ENCODE data around the gene SLC1A4.
"Not testable (repeated sequence)": the region's sequence is repeated elsewhere in the genome, so short reads cannot be mapped to it uniquely, and the experiment has no call there.

Gene SLC1A4

GRCh38 chr2:64995041-64995440, 5.8 kb downstream of the SLC1A4 start:
- DNase-seq: no peak

GRCh38 chr2:64996871-64997307, 7.7 kb downstream of the SLC1A4 start:
- no peak for DNase-seq

GRCh38 chr2:64998658-64999061, 9.5 kb downstream of the SLC1A4 start:
- DNase-seq: no peak

GRCh38 chr2:64999754-65000153, 10.6 kb downstream of the SLC1A4 start:
- DNase-seq: no peak

- DNase-seq: no peak
Measured at GRCh38 chr2:65000644-65001043, 11.4 kb downstream of the SLC1A4 start.

GRCh38 chr2:65003037-65003436, 13.8 kb downstream of the SLC1A4 start:
- no peak for DNase-seq

- DNase-seq: not testable (repeated sequence)
Measured at GRCh38 chr2:65004232-65004631, 15.0 kb downstream of the SLC1A4 start.

GRCh38 chr2:65013776-65014175, 24.6 kb downstream of the SLC1A4 start:
- no peak for DNase-seq

GRCh38 chr2:65015731-65016130, 26.5 kb downstream of the SLC1A4 start:
- no peak for DNase-seq

- DNase-seq: no peak
Measured at GRCh38 chr2:65016789-65017188, 27.6 kb downstream of the SLC1A4 start.

GRCh38 chr2:65017335-65017734, 28.1 kb downstream of the SLC1A4 start:
- peak; percentile 72 for DNase-seq

GRCh38 chr2:65018141-65018582, 29.0 kb downstream of the SLC1A4 start:
- peak; percentile 89 for DNase-seq

- no peak for DNase-seq
Measured at GRCh38 chr2:65019010-65019409, 29.8 kb downstream of the SLC1A4 start.

GRCh38 chr2:65019675-65020195, 30.5 kb downstream of the SLC1A4 start:
- DNase-seq: no peak

- not testable (repeated sequence) for DNase-seq
Measured at GRCh38 chr2:65020251-65020650, 31.1 kb downstream of the SLC1A4 start.

- DNase-seq: no peak
Measured at GRCh38 chr2:65020943-65021528, 31.8 kb downstream of the SLC1A4 start.

GRCh38 chr2:65021709-65022108, 32.5 kb downstream of the SLC1A4 start:
- peak; percentile 91 for DNase-seq

- no peak for DNase-seq
Measured at GRCh38 chr2:65022189-65022588, 33.0 kb downstream of the SLC1A4 start.

- DNase-seq: no peak
Measured at GRCh38 chr2:65023742-65024141, 34.5 kb downstream of the SLC1A4 start.

- DNase-seq: no peak
Measured at GRCh38 chr2:65024149-65024829, 35.1 kb downstream of the SLC1A4 start.

- DNase-seq: peak; percentile 40
Measured at GRCh38 chr2:65025453-65026123, 36.4 kb downstream of the SLC1A4 start.

- no peak for DNase-seq
Measured at GRCh38 chr2:65026154-65026553, 37.0 kb downstream of the SLC1A4 start.

GRCh38 chr2:65026704-65027464, 37.7 kb downstream of the SLC1A4 start:
- no peak for DNase-seq

Data from OCI-M1 (cell line).